HCT116 (cell line): ENCODE results near the gene ANGPTL3. TPM values are rescaled to one million over a fixed set of nuclear protein-coding genes. Genes with fewer than 3 reads are reported as not detected.
A peak's percentile ranks its signal among the peaks of the same experiment; 100 is the strongest.

Experiments used
- ATAC-seq: fragments of 200-7000 bp; cut with Tn5 transposase; 2 replicates; pipeline ENCODE4 v1.9.1; 2020; ENCODE audit warnings: mild to moderate bottlenecking, moderate library complexity
- BruUV-seq: library from RNA; stranded (reverse); fragments of 400-500 nt; replicated peaks from 2 replicates; lab custom pipeline; 2021; lab: Mats Ljungman, UMichigan
- CTCF ChIA-PET: fragments of 300-600 bp; sonication (Branson Sonifier 250); formaldehyde crosslinking; loops from one replicate; lab custom pipeline; 2021; ENCODE audit warnings: antibody characterized with exemption; lab: Charles Lee
- POLR2A ChIA-PET: fragments of 300-600, 350-600 bp; sonication (Branson Sonifier 250); formaldehyde crosslinking; loops from one replicate; lab custom pipeline; 2021; ENCODE audit warnings: antibody characterized with exemption; lab: Charles Lee
- RAD21 ChIA-PET, 2 experiments: fragments of 300-600 bp; sonication (Branson Sonifier 250); formaldehyde crosslinking; loops; one replicate each; lab custom pipeline; 2023; ENCODE audit warnings: low total read pairs in 2 of 2; ENCODE audit not compliant: uncharacterized antibody in 2 of 2, unreplicated experiment in 2 of 2, low non-redundant PET in 1 of 2; lab: Charles Lee
- DNase-seq: peaks from one replicate; pipeline ENCODE4 v3.0.0-alpha.2; 2010; ENCODE audit warnings: low read depth, low spot score
- H2AFZ ChIP-seq: fragments of 200-600 bp; shearing (Covaris generic), sonication (generic); 2 replicates; pipeline ENCODE4 v1.6.1; 2017; ENCODE audit warnings: low read depth, mixed run types, mixed read lengths, antibody characterized with exemption, low read length; ENCODE audit not compliant: poor library complexity, severe bottlenecking
- H3K27ac ChIP-seq: 2 replicates; pipeline ENCODE4 v1.5.1; 2012; ENCODE audit warnings: low read depth, low read length
- H3K27me3 ChIP-seq: fragments of 200-600 bp; sonication (generic); 2 replicates; pipeline ENCODE4 v1.6.1; 2016; ENCODE audit warnings: mixed run types, low read length, mixed read lengths; ENCODE audit not compliant: insufficient read depth
- H3K36me3 ChIP-seq, 2 experiments: fragments of 200-500 bp in 1 of 2; fragments of 200-600 bp in 1 of 2; sonication (Bioruptor generic) in 1 of 2; sonication (generic) in 1 of 2; 2 replicates each; pipeline versions ENCODE4 v1.5.1 to v1.6.1; 2014 to 2016; ENCODE audit warnings: low read length in 2 of 2, inconsistent platforms in 1 of 2, mixed read lengths in 1 of 2, mixed run types in 1 of 2; ENCODE audit not compliant: insufficient read depth in 2 of 2, control insufficient read depth in 1 of 2
- H3K4me1 ChIP-seq, 2 experiments: fragments of 200-600 bp in 1 of 2; sonication (generic) in 1 of 2; 2 replicates each; pipeline versions ENCODE4 v1.5.1 to v1.6.1; 2012 to 2017; ENCODE audit warnings: low read length in 2 of 2, inconsistent platforms in 1 of 2, mild to moderate bottlenecking in 1 of 2, mixed read lengths in 1 of 2, mixed run types in 1 of 2, moderate library complexity in 1 of 2; ENCODE audit not compliant: insufficient read depth in 2 of 2, control insufficient read depth in 1 of 2
- H3K4me2 ChIP-seq: fragments of 200-600 bp; sonication (generic); 2 replicates; pipeline ENCODE4 v1.6.1; 2017; ENCODE audit warnings: mixed run types, low read length, mixed read lengths
- H3K4me3 ChIP-seq, 2 experiments: fragments of 200-600 bp in 1 of 2; sonication (generic) in 1 of 2; replicated peaks in 1 of 2; 2 replicates each; pipeline ENCODE4 v1.5.1; 2011 to 2016; ENCODE audit warnings: low read length in 2 of 2, control low read depth in 1 of 2, low read depth in 1 of 2, mild to moderate bottlenecking in 1 of 2, mixed read lengths in 1 of 2, mixed run types in 1 of 2
- H3K79me2 ChIP-seq: fragments of 200-600 bp; sonication (generic); 2 replicates; pipeline ENCODE4 v1.6.1; 2017; ENCODE audit warnings: mild to moderate bottlenecking, mixed run types, low read length, moderate library complexity, mixed read lengths; ENCODE audit not compliant: insufficient read depth
- H3K9ac ChIP-seq: fragments of 200-600 bp; sonication (generic); 2 replicates; pipeline ENCODE4 v1.6.1; 2016; ENCODE audit warnings: low read length, mixed read lengths
- H3K9me2 ChIP-seq: fragments of 200-600 bp; sonication (generic), shearing (Covaris generic); 2 replicates; pipeline ENCODE4 v1.6.1; 2017; ENCODE audit warnings: mixed run types, mild to moderate bottlenecking, moderate library complexity; ENCODE audit not compliant: insufficient read depth
- H3K9me3 ChIP-seq, 2 experiments: fragments of 200-500 bp in 1 of 2; fragments of 200-600 bp in 1 of 2; sonication (Bioruptor generic) in 1 of 2; sonication (generic) in 1 of 2; 2 replicates each; pipeline ENCODE4 v1.6.1; 2014 to 2017; ENCODE audit warnings: low read length in 2 of 2, mixed read lengths in 2 of 2, inconsistent platforms in 1 of 2, low read depth in 1 of 2, mild to moderate bottlenecking in 1 of 2, mixed run types in 1 of 2, moderate library complexity in 1 of 2; ENCODE audit not compliant: control insufficient read depth in 1 of 2, insufficient read depth in 1 of 2
- H4K20me1 ChIP-seq: fragments of 200-600 bp; sonication (generic), shearing (Covaris generic); 2 replicates; pipeline ENCODE4 v1.6.1; 2017; ENCODE audit warnings: mixed run types, mild to moderate bottlenecking, moderate library complexity; ENCODE audit not compliant: insufficient read depth
- ATF3 ChIP-seq: IDR thresholded peaks from 2 replicates; pipeline ENCODE4 v1.6.1; 2012
- CEBPB ChIP-seq: IDR thresholded peaks from 2 replicates; pipeline ENCODE4 v1.6.1; 2012; ENCODE audit warnings: low read depth
- ELF1 ChIP-seq: IDR thresholded peaks from 2 replicates; pipeline ENCODE4 v1.6.1; 2012; ENCODE audit warnings: low read depth, borderline replicate concordance
- FOSL1 ChIP-seq: IDR thresholded peaks from 2 replicates; pipeline ENCODE4 v1.6.1; 2012; ENCODE audit warnings: low read depth
- JUND ChIP-seq: IDR thresholded peaks from 2 replicates; pipeline ENCODE4 v1.6.1; 2012
- MAX ChIP-seq: IDR thresholded peaks from 2 replicates; pipeline ENCODE4 v1.6.1; 2012
- POLR2A ChIP-seq: IDR thresholded peaks from 2 replicates; pipeline ENCODE4 v1.7.0; 2011; ENCODE audit warnings: borderline replicate concordance; ENCODE audit not compliant: insufficient read depth, insufficient read length; ENCODE audit errors: extremely low read depth
- REST ChIP-seq: IDR thresholded peaks from 2 replicates; pipeline ENCODE4 v1.6.1; 2012; ENCODE audit warnings: low read depth
- SP1 ChIP-seq: IDR thresholded peaks from 2 replicates; pipeline ENCODE4 v1.6.1; 2012; ENCODE audit warnings: low read depth
- SRF ChIP-seq: IDR thresholded peaks from 2 replicates; pipeline ENCODE4 v1.6.1; 2012; ENCODE audit warnings: low read depth
- ZNF274 ChIP-seq: fragments of 200-500 bp; sonication (Bioruptor generic); IDR thresholded peaks from 2 replicates; pipeline ENCODE4 v1.6.1; 2014; ENCODE audit warnings: mild to moderate bottlenecking, low read depth, low read length, inconsistent platforms
- intact Hi-C: fragments of 100-400 bp; cut with micrococcal nuclease; formaldehyde crosslinking; loops from 2 replicates; pipeline ENCODE4 v1.10.0; 2022
- total RNA-seq: library from RNA; stranded (reverse); gene quantifications from one replicate; pipeline ENCODE4 v1.2.1, GENCODE V29; 2021; ENCODE audit not compliant: unreplicated experiment

The ANGPTL3 gene
- total RNA-seq, 1 experiment from 2014 or later, result 0.07 TPM

GRCh38 chr1:62621907-62622306 is 24.6 kb downstream of the ANGPTL3 start:
- intact Hi-C loops, result no loop called here
- ATAC-seq, result peak; percentile 58; the same call in 1 of the 2 replicates
- Histone ChIP-seq H3K9me2 (no peaks in the 10 kb centered on the region), H3K4me3 (no peak overlapping the region), H3K79me2 (no peaks in the 10 kb centered on the region), H3K9ac (no peak overlapping the region), H2AFZ (no peak overlapping the region), H3K27ac (no peak overlapping the region), H3K4me1 (peaks cover 8 to 11% of the 10 kb centered on the region in 2 experiments), H3K27me3 (no peaks in the 10 kb centered on the region), H3K9me3 (no peaks in the 10 kb centered on the region), H3K4me2 (peak overlapping the region; percentile 39), H4K20me1 (no peaks in the 10 kb centered on the region), H3K36me3 (0 out of 4 replicates have a peak, but pooled peaks cover 0 to 3% of the 10 kb centered on the region in 2 experiments)
- ChIA-PET CTCF (no interaction called here), POLR2A (no interaction called here), RAD21 (no interaction called here)
- TF ChIP-seq ELF1, result no peak
- no peak for TF ChIP-seq REST
- TF ChIP-seq ZNF274, result no peak
- no peak for TF ChIP-seq SP1
- TF ChIP-seq FOSL1, result no peak
- TF ChIP-seq SRF, result no peak
- TF ChIP-seq JUND, result no peak
- no peak for TF ChIP-seq MAX
- TF ChIP-seq CEBPB, result no peak
- no peak for TF ChIP-seq POLR2A
- TF ChIP-seq ATF3, result no peak
- peak; percentile 8 for DNase-seq
- BruUV-seq, result no TSS peak
